ENCODE results near the gene SRPK1.
"Not testable (repeated sequence)": the region's sequence is repeated elsewhere in the genome, so short reads cannot be mapped to it uniquely, and the experiment has no call there.

The SRPK1 gene

GRCh38 chr6:35954333-35954732, 33.4 kb upstream of the SRPK1 start:
- Histone ChIP-seq H3K27me3 (ENCODE audit: insufficient read depth, low read length) (no peaks in the 10 kb centered on the region), H3K4me1 (ENCODE audit: insufficient read depth, low read length) (no peaks in the 10 kb centered on the region), H3K9ac (ENCODE audit: low read depth, low read length) (no peak overlapping the region), H3K9me3 (ENCODE audit: insufficient read depth, low read depth, low read length) (no peaks in the 10 kb centered on the region), H3K36me3 (ENCODE audit: insufficient read depth, low read length) (no peaks in the 10 kb centered on the region), H3K27ac (ENCODE audit: low read depth, low read length) (no peak overlapping the region), H3K4me3 (ENCODE audit: low read length) (no peak overlapping the region)
- 92% methylated on average over 7 of the region's 7 CpGs for WGBS

- Histone ChIP-seq H3K4me1 (ENCODE audit: insufficient read depth, low read length) (no peaks in the 10 kb centered on the region), H3K27me3 (ENCODE audit: insufficient read depth, low read length) (no peaks in the 10 kb centered on the region), H3K4me3 (ENCODE audit: low read length) (no peak overlapping the region), H3K27ac (ENCODE audit: low read depth, low read length) (no peak overlapping the region), H3K9ac (ENCODE audit: low read depth, low read length) (no peak overlapping the region), H3K36me3 (ENCODE audit: insufficient read depth, low read length) (no peaks in the 10 kb centered on the region), H3K9me3 (ENCODE audit: insufficient read depth, low read depth, low read length) (no peaks in the 10 kb centered on the region)
- no CpG with 5 or more reads among the region's 1 CpG for WGBS
Observed at GRCh38 chr6:35948725-35949124, 27.8 kb upstream of the SRPK1 start.

- WGBS: 94% methylated on average over 1 of the region's 1 CpG
- H3K27me3 ChIP-seq (ENCODE audit: insufficient read depth, low read length): no peaks in the 10 kb centered on the region
- H3K4me1 ChIP-seq (ENCODE audit: insufficient read depth, low read length): no peaks in the 10 kb centered on the region
- no peak overlapping the region for H3K9ac ChIP-seq (ENCODE audit: low read depth, low read length)
- H3K36me3 ChIP-seq (ENCODE audit: insufficient read depth, low read length): no peaks in the 10 kb centered on the region
- no peak overlapping the region for H3K27ac ChIP-seq (ENCODE audit: low read depth, low read length)
- H3K9me3 ChIP-seq (ENCODE audit: insufficient read depth, low read depth, low read length): no peaks in the 10 kb centered on the region
- H3K4me3 ChIP-seq (ENCODE audit: low read length): no peak overlapping the region
Observed at GRCh38 chr6:35945650-35946025, 24.7 kb upstream of the SRPK1 start.

GRCh38 chr6:35943390-35943789, 22.5 kb upstream of the SRPK1 start:
- WGBS: 96% methylated on average over 1 of the region's 1 CpG
- Histone ChIP-seq H3K27ac (ENCODE audit: low read depth, low read length) (no peak overlapping the region), H3K9me3 (ENCODE audit: insufficient read depth, low read depth, low read length) (no peaks in the 10 kb centered on the region), H3K4me3 (ENCODE audit: low read length) (no peak overlapping the region), H3K9ac (ENCODE audit: low read depth, low read length) (no peak overlapping the region), H3K36me3 (ENCODE audit: insufficient read depth, low read length) (no peaks in the 10 kb centered on the region), H3K27me3 (ENCODE audit: insufficient read depth, low read length) (no peaks in the 10 kb centered on the region), H3K4me1 (ENCODE audit: insufficient read depth, low read length) (no peaks in the 10 kb centered on the region)

GRCh38 chr6:35942355-35942754, 21.5 kb upstream of the SRPK1 start:
- H3K36me3 ChIP-seq (ENCODE audit: insufficient read depth, low read length): no peaks in the 10 kb centered on the region
- H3K4me3 ChIP-seq (ENCODE audit: low read length): no peak overlapping the region
- no peak overlapping the region for H3K9ac ChIP-seq (ENCODE audit: low read depth, low read length)

GRCh38 chr6:35941170-35941569, 20.3 kb upstream of the SRPK1 start:
- H3K4me3 ChIP-seq (ENCODE audit: low read length); H3K9ac ChIP-seq (ENCODE audit: low read depth, low read length); H3K36me3 ChIP-seq (ENCODE audit: insufficient read depth, low read length); H3K27me3 ChIP-seq (ENCODE audit: insufficient read depth, low read length); H3K27ac ChIP-seq (ENCODE audit: low read depth, low read length); H3K4me1 ChIP-seq (ENCODE audit: insufficient read depth, low read length); H3K9me3 ChIP-seq (ENCODE audit: insufficient read depth, low read depth, low read length): not testable (repeated sequence)
- 93% methylated on average over 5 of the region's 7 CpGs for WGBS

More at GRCh38 chr6:35942355-35942754, 21.5 kb upstream of the SRPK1 start:
- no peaks in the 10 kb centered on the region for H3K27me3 ChIP-seq (ENCODE audit: insufficient read depth, low read length)
- no peak overlapping the region for H3K27ac ChIP-seq (ENCODE audit: low read depth, low read length)
- H3K4me1 ChIP-seq (ENCODE audit: insufficient read depth, low read length): no peaks in the 10 kb centered on the region
- H3K9me3 ChIP-seq (ENCODE audit: insufficient read depth, low read depth, low read length): no peaks in the 10 kb centered on the region

GRCh38 chr6:35940014-35940413, 19.1 kb upstream of the SRPK1 start:
- WGBS: 93% methylated on average over 2 of the region's 2 CpGs
- H3K4me3 ChIP-seq (ENCODE audit: low read length); H3K27ac ChIP-seq (ENCODE audit: low read depth, low read length); H3K36me3 ChIP-seq (ENCODE audit: insufficient read depth, low read length); H3K9me3 ChIP-seq (ENCODE audit: insufficient read depth, low read depth, low read length); H3K9ac ChIP-seq (ENCODE audit: low read depth, low read length); H3K27me3 ChIP-seq (ENCODE audit: insufficient read depth, low read length); H3K4me1 ChIP-seq (ENCODE audit: insufficient read depth, low read length): not testable (repeated sequence)

- H3K4me1 ChIP-seq (ENCODE audit: insufficient read depth, low read length); H3K27me3 ChIP-seq (ENCODE audit: insufficient read depth, low read length); H3K9ac ChIP-seq (ENCODE audit: low read depth, low read length); H3K36me3 ChIP-seq (ENCODE audit: insufficient read depth, low read length); H3K27ac ChIP-seq (ENCODE audit: low read depth, low read length); H3K4me3 ChIP-seq (ENCODE audit: low read length); H3K9me3 ChIP-seq (ENCODE audit: insufficient read depth, low read depth, low read length): not testable (repeated sequence)
- 83% methylated on average over 5 of the region's 5 CpGs for WGBS
Observed at GRCh38 chr6:35939259-35939658, 18.4 kb upstream of the SRPK1 start.

GRCh38 chr6:35936681-35937359, 15.9 kb upstream of the SRPK1 start:
- no peaks in the 10 kb centered on the region; the same call in 1 of the 2 replicates for H3K27me3 ChIP-seq (ENCODE audit: insufficient read depth, low read length)
- H3K4me3 ChIP-seq (ENCODE audit: low read length): no peak overlapping the region
- H3K4me1 ChIP-seq (ENCODE audit: insufficient read depth, low read length): no peaks in the 10 kb centered on the region
- H3K27ac ChIP-seq (ENCODE audit: low read depth, low read length): no peak overlapping the region
- H3K9me3 ChIP-seq (ENCODE audit: insufficient read depth, low read depth, low read length): no peaks in the 10 kb centered on the region
- WGBS: 90% methylated on average over 1 of the region's 1 CpG
- no peaks in the 10 kb centered on the region for H3K36me3 ChIP-seq (ENCODE audit: insufficient read depth, low read length)
- no peak overlapping the region for H3K9ac ChIP-seq (ENCODE audit: low read depth, low read length)

- no peak overlapping the region for H3K27ac ChIP-seq (ENCODE audit: low read depth, low read length)
- 0 out of 2 replicates have a peak, but pooled peaks cover 5% of the 10 kb centered on the region for H3K4me1 ChIP-seq (ENCODE audit: insufficient read depth, low read length)
- H3K27me3 ChIP-seq (ENCODE audit: insufficient read depth, low read length): peaks cover 6% of the 10 kb centered on the region
- 95% methylated on average over 5 of the region's 5 CpGs for WGBS
- H3K4me3 ChIP-seq (ENCODE audit: low read length): no peak overlapping the region
- no peak overlapping the region for H3K9ac ChIP-seq (ENCODE audit: low read depth, low read length)
- no peaks in the 10 kb centered on the region for H3K36me3 ChIP-seq (ENCODE audit: insufficient read depth, low read length)
- no peaks in the 10 kb centered on the region for H3K9me3 ChIP-seq (ENCODE audit: insufficient read depth, low read depth, low read length)
Observed at GRCh38 chr6:35935469-35935868, 14.6 kb upstream of the SRPK1 start.

- 83% methylated on average over 2 of the region's 2 CpGs for WGBS
- H3K27ac ChIP-seq (ENCODE audit: low read depth, low read length): no peak overlapping the region
Observed at GRCh38 chr6:35933844-35934243, 12.9 kb upstream of the SRPK1 start.

GRCh38 chr6:35931873-35932272, 11.0 kb upstream of the SRPK1 start:
- not testable (repeated sequence) for H3K9ac ChIP-seq (ENCODE audit: low read depth, low read length); H3K36me3 ChIP-seq (ENCODE audit: insufficient read depth, low read length); H3K27me3 ChIP-seq (ENCODE audit: insufficient read depth, low read length); H3K27ac ChIP-seq (ENCODE audit: low read depth, low read length); H3K9me3 ChIP-seq (ENCODE audit: insufficient read depth, low read depth, low read length); H3K4me1 ChIP-seq (ENCODE audit: insufficient read depth, low read length); H3K4me3 ChIP-seq (ENCODE audit: low read length)
- 94% methylated on average over 9 of the region's 10 CpGs for WGBS

More at GRCh38 chr6:35933844-35934243, 12.9 kb upstream of the SRPK1 start:
- Histone ChIP-seq H3K9me3 (ENCODE audit: insufficient read depth, low read depth, low read length) (no peaks in the 10 kb centered on the region), H3K9ac (ENCODE audit: low read depth, low read length) (no peak overlapping the region), H3K36me3 (ENCODE audit: insufficient read depth, low read length) (no peaks in the 10 kb centered on the region), H3K4me3 (ENCODE audit: low read length) (no peak overlapping the region), H3K4me1 (ENCODE audit: insufficient read depth, low read length) (0 out of 2 replicates have a peak, but pooled peaks cover 7% of the 10 kb centered on the region), H3K27me3 (ENCODE audit: insufficient read depth, low read length) (peaks cover 9% of the 10 kb centered on the region)

All from HUES64 (cell line).